Limb (tissue), 2 donors: Measurements from ENCODE around the gene RNASET2.
"Not testable (repeated sequence)": the region's sequence is repeated elsewhere in the genome, so short reads cannot be mapped to it uniquely, and the experiment has no call there.

Source experiments
- DNase-seq, 2 donors: peaks; one replicate each; pipeline ENCODE4 v3.0.0-alpha.2; 2016; ENCODE audit errors: extremely low spot score in 2 of 2

Gene RNASET2

DNA sequence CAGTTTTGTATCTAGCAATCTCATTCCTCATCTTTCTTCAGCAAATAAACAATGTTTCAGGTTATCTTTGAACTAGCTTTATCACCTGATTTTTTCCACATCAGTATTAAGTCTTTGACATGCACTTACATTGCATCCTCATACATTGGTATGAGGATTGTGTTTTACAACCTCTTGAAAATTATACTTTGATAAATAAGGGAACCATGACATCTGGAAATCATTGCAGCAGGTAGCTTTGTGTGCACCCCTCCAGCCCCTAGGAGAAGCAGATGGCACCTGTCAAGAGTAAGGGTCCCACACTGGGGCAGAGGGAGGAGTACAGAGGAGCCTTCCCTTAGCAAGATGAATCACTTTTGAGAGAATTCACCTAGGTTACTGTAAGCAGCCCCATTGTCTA, 13.7 kb upstream of the RNASET2 start:
- DNase-seq, result no peak

DNA sequence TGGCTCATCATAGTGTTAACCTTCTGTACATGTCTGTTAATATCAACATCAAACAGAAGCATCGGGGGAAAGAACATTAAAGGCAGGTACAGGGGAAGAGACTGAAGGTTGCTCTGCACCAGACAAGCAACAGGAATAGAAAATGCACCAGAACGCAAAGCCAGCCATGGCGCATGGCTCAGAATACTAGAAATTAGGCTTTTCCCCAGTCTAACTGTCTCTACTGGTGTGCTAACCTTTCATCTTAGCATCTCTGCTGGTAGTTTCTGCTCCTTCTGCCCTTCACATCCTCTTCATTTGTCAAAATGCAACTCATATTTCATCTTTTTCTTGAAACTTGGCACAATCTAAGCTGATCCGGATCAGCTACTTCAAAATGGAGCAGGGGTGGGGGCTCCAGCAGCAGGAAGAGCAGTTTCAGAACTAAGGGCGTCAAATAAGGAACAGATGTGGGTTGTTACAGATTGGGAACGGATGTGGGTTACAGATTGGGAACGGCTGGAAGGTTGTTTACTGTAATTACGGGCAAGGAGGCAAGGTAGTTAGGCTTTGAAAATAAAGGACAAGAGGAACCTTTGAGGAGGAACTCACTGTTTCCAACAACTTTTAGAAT, 13.1 kb upstream of the RNASET2 start:
- DNase-seq, result peak in 1 of 2 donors; percentile 34

DNA sequence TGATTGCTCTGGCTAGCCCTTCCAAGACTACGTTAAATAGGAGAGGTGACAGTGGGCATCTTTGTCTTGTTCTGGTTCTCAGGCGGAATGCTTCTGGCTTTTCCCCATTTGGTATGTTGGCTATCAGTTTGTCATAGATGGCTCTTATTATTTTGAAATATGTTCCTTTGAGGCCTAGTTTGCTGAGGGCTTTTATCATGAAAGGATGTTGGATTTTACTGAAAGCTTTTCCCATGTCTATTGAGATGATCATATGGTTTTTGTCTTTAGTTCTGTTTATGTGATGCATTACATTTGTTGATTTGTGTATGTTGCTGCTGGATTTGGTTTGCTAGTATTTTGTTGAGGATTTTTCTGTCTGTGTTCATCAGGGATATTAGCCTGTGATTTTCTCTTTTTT, 9.9 kb upstream of the RNASET2 start:
- DNase-seq, result no peak

DNA sequence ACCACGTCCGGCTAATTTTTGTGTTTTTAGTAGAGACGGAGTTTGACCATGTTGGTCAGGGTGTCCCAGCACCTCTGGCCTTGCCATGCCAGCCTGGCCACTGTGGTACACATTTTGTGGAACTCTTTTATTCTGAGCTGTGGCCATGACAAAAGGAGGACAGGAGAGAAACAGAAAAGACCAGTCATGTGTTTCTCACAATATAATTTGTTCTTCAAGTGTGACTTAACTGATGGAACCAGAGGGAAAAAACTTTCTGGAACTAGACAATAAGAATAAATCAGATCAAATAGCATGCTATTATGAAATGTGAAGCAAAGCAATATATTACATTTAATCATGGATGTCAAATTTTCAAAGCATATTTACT, 4.2 kb upstream of the RNASET2 start:
- DNase-seq, result no peak

DNA sequence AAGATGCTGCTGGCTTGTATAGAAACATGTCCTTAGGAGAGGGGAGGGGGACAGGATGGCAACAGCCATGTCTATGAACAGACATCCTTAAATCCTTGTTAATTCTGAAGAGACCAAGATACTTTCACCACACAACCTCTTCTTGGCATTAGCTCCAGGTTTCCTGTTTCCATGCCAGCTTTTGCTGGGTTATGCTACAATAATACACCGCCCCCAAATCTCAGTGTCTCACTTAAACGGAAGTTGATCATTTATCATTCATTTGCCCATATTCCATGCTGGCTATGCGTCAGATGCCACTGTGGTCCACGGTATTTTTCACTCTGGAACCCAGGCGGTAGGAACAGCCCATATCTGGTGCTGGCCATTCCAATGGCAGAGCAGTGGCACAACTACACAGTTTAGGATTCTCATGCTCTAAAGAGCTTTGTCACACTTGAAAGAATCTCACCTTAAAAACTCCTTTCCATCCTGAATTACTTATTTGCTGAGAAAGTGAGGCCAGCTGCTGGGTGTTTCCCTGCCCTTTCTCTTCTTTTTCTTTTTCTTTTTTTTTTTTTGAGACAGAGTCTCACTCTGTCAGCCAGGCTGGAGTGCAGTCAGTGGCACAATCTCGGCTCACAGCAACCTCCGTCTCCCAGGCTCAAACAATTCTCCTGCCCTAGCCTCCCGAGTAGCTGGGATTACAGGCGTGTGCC, 3.7 kb upstream of the RNASET2 start:
- no peak for DNase-seq

DNA sequence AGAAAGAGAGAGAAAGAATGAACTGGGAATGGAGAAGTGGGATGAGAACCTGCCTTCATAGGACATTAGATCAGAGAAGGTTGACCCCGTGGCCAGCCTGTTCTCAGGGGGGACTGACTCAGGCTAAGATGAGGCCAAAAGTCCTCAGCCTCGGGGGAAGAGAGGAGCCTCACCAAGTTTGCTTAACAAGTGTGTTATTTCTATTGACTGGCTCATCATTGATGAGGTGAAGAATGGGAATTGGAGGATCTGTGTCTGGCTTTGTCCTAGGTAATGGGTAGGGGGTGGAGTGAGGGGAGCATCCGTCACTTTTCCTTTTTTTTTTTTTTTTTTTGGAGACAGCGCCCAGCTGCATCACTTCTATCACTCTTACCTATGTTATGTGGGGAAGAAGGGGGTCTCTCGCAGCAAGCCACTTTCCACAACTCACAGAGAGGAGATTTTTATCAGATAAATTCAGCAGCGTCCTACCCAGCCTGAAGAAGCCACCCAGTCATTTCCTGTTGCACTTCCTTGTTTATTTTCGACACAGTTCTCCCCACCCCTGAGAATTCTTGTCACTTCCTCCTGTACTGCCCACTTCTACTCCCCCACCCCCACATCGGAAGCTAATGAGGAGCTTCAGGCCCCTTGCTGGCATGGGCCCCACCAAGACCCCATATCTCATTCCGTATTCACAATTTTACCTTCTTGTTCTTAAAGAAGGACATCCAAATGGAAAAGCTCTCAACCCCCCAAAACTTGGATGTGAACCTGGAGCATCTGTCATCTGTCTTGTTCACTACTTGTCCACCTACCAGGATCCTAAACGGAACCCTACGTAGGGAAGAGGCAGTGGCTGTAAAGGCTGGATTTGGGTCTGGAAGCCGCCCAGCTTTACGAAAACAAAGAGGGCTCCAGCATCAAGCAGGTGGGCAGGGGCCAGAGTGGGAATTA, 2.8 kb upstream of the RNASET2 start:
- DNase-seq, result no peak

DNA sequence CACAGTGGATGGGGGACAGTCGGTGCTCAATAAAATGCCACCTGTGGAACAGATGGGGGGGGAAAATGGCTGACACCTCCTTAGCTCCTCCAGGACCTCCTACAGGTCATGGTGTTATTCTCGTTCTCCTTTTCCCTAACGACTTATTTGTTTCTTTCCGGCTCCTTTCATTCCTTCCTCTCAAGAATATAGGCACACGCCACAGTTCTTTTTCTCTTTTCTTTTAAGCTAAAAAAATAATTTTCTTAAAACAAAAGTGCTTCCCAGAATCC, 1.4 kb upstream of the RNASET2 start:
- no peak for DNase-seq

DNA sequence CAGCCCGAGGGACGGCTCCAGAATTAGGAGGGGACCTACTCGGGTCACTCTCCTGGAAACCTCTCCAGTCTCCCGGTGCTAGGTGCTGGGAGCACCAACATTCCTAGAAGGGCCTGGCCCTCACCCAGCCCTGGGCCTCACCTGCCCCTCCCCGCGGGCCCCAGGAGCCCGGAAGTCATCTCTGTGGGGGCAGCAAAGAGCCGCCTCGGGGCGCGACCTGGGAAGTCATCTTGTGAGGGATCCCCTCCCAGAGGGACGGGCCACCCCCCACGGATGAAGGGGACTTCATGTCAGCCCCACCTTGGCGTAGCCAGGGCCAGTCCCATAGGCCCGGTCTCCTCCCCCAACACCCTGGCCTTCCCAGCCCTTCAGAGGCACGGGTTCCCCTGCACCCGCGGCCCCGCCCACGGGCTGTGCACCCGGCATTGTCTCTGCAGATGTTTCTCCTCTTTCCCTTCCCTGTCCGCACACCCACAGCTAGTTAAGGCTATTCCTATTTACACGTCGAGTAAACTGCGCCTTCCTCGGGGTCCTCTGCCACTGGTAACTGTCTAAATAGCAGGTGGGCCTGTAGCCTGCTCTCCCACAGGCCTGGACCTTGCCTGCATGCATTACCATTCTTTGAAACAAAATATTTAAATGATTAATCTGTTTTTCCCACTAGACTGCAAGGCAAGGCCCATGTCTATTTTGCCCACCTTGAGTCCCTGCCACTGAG, 896 bp upstream of the RNASET2 start:
- peak in 1 of 2 donors; percentile 53 for DNase-seq

DNA sequence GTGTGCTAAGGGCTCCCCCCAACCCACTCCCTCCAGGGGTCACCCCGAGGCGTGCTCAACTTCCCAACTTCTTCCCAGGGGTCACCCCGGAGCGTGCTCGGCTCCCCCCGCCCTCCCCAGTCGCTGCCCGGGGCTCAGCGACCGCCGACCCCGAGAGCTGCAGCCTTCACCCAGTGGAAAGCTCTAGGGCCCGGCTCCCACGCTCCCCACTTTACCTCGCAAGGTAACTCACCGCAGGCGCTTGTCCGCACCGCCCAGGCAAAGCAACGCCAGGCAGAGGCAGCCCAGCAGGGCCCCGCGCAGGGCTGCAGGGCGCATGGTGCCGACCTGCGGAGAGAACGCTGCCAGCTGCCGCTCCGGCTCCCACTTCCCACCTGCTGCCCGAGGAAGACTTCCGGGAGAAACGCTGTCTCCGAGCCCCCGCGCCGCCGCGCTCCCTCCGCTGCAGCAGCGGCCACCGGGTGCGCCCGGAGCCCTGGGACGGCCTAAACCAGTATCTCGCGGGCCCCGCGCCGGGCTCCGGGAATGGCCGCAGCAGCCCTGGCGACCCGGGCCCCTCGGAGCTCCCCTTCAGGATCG, 396 bp downstream of the RNASET2 start:
- DNase-seq, result no peak

DNA sequence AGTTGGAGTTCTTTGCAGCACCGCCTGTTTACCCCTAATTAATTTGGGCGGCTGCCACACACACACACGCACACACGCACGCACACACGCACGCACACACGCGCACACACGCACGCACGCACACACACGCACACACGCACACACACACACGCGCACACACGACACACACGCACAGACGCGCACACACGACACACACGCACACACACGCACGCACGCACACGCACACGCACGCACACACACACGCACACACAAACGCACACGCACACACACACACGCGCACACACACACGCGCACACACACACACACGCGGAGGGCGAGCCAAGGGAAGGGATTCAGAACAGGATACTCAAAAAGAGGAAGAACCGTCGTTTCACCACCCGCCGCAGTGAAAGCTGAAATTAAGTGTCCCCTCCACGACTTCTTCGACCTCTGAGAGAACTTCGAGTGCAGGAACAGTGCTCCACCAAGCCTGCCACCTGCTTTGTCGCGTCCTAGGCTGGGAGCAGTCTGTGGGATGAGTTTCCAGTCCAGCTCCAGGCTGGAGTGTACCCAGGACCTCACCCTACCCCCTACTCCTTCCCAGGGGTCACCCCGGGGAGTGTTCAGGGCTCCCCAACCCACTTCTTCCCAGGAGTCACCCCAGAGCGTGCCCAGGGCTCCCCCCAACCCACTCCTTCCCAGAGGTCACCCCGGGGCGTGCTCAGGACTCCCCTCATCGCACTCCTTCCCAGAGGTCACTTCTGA, 1.1 kb downstream of the RNASET2 start:
- no peak for DNase-seq

DNA sequence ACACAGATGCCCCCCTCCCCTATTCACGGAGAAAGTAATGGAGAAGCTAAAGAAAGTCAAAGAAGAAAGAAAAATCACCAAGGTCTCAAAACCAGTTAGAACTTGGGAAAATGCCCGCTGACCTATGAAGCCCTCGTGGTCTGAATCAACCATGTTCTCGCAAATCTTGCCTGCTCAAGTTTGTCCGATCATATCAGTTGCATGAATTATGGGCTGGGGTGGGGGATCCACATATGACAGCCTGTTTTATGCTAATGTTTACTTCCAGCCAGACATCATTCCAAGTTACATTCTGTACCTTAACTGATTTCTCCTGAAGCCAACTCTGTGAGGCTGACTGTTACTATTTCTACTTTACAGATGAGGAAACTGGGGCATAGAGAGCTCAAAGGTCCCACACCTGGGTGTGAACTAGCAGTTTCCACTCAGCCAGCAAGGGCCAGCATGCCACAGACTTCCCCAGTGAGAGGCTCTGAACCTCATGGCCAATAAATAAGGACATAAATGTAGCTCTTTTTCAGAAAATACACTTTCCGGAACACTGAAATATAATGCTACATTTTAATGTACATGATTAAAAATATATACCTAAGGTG, 2.1 kb downstream of the RNASET2 start:
- DNase-seq, result no peak

DNA sequence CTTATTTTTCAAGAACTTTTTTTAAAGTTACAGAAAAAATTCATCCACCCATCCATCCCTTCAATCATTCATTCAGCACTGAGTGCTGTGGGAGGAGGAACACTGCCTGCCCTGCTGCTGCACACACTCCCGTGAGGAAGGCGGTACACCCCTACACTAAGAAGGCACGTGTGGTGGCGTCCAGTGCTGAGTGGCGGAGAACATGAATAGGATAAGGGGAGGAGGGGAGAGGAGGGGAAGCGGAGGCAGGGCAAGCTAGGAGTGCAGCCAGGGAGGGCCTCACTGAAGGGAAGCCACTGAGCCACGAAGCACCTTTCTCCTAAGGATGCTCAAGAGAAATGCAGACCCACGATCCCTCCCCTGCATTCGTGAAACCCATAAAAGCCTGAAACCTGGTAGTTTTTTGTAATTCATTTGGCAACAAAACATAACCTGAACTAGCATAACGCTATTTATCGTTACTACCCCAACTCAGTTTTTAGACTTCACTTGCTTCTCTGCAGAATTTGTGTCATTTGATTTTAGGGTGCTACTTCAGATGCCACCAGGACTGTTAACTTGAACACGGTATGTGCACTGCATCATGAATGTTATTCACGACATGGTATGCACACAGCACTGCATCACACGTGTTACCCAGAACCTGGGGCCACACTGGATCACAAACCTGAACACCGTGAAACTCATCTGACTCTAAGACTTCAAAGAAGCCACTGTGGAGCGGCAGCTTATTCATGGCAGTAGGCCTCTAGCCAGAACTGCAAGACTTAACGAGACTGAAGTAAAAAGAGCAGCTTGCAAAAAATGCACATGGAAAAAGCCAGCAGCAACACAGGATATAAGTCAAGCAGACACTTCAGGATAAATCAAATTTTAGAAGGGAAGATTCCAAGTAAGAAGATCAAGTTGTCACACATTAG, 3.5 kb downstream of the RNASET2 start:
- DNase-seq, result no peak

DNA sequence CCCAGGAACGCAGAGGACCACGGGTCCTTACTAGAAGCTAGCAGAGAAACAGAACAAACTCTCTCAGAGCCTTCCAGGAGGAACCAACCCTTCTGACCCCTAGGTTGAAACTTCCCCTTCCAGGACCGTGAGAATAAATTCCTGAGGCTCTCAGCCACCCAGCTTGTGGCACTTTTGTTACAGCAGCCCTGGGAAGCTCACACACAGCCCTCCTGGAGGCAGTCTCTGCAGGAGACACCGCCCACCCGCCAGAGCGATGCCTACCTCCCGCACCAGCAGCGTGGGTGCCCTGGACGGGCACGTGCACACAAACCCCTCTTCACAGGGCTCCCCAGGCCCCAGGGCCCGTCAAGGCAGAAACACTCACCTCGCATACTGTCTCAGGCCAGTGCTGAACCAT, 4.2 kb downstream of the RNASET2 start:
- DNase-seq, result no peak

DNA sequence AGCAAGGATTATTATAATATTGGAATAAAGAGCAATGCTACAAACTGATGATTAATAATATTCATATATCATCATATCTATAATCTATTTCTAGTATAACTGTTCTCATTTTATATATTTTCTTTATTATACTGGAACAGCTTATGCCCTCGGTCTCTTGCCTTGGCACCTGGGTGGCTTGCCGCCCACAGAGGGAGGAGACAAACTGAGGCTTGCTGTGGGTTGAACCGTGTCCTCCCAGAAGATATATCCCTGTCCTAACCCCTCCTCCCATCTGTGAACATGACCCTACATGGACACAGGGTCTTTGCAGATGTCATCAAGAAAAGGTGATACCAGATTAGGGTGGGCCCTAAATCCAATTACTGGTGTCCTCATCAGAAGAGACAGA, 4.7 kb downstream of the RNASET2 start:
- DNase-seq, result no peak

DNA sequence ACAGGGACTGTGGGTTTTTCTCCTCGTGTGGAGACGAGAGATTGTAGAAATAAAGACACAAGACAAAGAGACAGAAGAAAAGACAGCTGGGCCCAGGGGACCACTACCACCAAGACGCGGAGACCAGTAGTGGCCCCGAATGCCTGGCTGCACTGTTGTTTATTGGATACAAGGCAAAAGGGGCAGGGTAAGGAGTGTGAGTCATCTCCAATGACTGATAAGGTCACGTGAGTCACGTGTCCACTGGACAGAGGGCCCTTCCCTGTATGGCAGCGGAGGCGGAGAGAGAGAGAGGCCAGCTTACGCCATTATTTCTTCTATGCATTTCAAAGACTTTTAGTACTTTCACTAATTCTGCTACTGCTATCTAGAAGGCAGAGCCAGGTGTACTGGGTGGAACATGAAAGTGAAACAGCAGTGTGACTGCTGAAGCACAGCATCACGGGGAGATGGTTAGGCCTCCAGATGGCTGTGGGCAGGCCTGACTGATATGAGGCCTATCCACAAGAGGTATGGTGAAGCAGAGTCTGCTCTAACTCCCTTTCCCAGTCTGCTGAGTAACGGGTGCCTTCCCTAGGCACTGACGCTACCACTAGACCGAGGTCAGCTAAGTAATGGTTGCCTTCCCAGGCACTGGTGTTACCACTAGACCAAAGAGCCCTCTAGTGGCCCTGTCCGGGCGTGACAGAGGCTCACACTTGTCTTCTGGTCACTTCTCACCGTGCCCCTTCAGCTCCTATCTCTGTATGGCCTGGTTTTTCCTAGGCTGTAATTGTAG, 5.3 kb downstream of the RNASET2 start:
- peak in 1 of 2 donors; percentile 60 for DNase-seq

DNA sequence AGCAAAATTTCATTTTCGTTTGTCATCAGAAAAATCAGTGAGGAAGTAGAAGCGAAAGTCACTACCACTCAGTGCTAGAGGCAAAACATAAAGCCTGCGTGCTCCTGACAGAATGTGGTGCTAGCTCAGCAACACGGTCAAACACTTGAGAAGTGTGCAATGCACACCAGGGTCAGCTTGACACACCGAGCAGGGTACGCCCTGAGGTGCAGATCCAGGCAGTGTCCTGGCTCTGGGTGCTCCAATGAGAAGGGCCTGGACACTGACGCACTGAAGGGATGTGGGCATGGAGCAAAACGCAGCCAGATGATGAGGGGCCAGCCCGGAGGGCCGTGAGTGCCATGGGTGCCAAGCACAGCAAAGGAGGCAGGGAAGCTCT, 5.9 kb downstream of the RNASET2 start:
- no peak for DNase-seq

DNA sequence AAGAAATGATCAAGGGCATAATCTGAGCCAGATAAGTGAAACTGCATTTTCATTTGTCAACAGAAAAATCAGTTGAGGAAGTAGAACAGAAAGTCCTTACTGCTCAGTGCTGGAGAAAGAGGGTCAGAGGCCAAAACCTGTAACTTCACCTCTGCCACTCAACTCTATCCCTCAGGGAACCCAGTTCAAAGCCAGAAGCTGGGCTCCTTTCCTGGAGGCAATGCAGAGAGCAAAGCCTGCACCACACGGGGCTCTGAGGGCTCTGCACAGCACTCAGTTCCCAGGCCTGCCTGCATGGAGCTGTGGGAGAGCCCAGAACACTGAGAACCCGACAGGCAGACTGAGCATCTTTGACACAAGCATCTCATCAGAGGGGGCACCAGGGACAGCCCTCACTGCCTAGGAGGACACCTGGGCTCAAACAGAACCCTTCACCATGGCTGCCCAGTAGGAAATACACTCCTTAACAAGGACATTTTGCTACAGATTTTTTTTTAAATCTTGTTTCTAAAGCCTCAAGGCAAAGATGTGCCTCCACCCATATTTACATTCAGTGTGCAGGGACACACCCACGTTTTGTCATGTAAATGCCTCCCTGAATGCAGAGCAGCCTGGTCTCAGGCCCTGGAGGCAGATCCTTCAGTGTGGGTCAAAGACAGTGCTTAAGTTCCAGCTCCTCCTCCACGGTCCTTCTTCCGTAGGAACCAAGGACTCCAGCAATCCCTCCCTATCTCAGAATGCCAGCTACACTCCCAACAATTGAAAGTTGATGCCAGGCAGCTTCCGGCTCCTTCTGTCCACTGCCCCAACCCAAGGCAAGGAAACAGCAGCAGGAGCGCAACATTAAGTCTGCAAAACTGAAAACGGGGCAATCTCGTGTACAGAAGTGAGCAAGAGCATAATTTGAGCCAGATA, 6.6 kb downstream of the RNASET2 start:
- no peak for DNase-seq

DNA sequence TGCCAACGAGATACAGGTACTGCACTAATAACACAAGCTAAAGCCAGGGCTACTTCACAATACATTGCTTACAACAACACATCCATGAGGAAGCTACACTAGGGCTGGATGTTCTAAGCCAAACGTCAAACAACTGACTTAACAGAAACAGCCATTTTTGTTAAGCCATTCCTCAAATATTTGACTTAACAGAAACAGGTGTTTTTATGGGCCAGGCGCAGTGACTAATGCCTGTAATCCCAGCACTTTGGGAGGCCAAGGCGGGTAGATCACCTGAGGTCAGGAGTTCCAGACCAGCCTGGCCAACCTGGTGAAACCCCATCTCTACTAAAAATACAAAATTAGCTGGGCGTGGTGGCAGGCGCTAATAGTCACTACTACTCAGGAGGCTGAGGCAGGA, 7.6 kb downstream of the RNASET2 start:
- not testable (repeated sequence) for DNase-seq
